ENCODE measurements around the gene PDE8B.

Gene PDE8B

DNA sequence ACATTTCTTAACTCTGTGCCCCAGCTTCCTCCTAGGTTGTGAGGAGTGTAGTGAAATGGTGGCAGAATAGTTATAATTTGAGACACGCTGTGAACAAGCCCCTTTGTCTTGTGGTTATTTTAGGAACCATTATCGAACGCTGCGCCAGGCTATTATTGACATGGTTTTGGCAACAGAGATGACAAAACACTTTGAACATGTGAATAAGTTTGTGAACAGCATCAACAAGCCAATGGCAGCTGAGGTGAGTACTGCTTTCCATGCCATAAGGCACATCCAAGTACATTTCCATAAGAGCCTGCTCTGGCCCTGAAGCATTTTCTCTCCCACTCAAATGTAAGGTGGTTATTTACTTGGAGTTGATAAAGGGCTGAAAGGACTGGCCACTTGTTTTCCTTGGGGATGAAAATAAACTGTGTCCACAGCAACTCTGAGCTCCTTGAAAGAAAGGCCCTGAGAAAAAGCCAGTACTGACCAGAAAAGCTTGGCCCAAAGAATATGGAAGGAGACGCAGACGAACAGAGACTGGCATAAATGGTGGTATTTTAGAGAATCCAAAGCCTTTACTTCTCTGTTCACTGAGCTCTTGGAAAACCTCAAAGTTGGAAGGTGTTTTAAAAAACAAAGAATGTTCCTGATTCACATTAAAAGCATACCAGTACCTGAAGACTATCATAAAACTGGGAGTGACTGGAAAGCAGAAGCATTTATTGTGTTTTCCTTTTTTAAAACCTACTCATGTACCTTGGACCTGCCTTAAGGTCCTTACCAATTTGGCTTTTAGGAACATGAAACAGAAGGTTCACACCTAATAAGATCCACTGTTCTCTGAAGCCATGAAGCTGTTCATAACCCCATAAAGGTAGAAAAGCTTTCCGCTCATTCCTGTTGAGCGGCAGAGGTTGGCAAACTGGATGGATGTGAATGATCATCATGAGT is 209.4 kb downstream of the PDE8B start:
- TF ChIP-seq, protein P1, sequence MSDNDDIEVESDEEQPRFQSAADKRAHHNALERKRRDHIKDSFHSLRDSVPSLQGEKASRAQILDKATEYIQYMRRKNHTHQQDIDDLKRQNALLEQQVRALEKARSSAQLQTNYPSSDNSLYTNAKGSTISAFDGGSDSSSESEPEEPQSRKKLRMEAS (IDR thresholded peaks at IDR 0.05) = no peak
- no peak for TF ChIP-seq TEAD4 (IDR thresholded peaks at IDR 0.05)
- no peak for TF ChIP-seq CEBPB (IDR thresholded peaks at IDR 0.05)
- TF ChIP-seq RAD21 (IDR thresholded peaks at IDR 0.05; ENCODE audit: low read depth) = no peak
- TF ChIP-seq NFIC (IDR thresholded peaks at IDR 0.05) = no peak
- no peak for TF ChIP-seq EGR1 (IDR thresholded peaks at IDR 0.05)
- no peak for TF ChIP-seq FOXM1 (IDR thresholded peaks at IDR 0.05; ENCODE audit: borderline replicate concordance, low read depth)
- no peak for TF ChIP-seq YY1 (IDR thresholded peaks at IDR 0.05; ENCODE audit: low read depth)
- no peak for TF ChIP-seq ZBTB7A (IDR thresholded peaks at IDR 0.05; ENCODE audit: low read depth)
- TF ChIP-seq CREB1 (IDR thresholded peaks at IDR 0.05; ENCODE audit: low read depth) = no peak

DNA sequence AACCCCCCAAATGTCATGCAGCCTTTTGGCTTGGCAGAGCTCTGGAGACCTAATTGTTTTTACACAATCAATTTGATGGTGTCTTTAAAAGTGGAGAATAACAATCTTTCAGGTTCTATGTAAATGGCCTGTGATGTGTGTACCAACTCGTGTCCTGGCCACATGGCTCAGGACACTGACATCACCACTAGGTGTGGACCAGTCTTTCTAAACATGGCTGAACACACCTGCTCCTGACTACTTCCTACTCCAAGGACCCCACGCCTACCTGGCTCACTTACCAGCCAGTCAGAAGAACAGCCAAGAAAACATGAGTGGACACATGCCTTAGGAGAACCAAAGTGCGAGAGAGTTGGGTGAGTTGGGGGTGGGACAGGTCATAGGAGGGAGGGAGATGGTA is 210.5 kb downstream of the PDE8B start:
- TF ChIP-seq RAD21 (IDR thresholded peaks at IDR 0.05; ENCODE audit: low read depth) (no peak), FOXM1 (IDR thresholded peaks at IDR 0.05; ENCODE audit: borderline replicate concordance, low read depth) (no peak), CREB1 (IDR thresholded peaks at IDR 0.05; ENCODE audit: low read depth) (no peak), EGR1 (IDR thresholded peaks at IDR 0.05) (no peak), YY1 (IDR thresholded peaks at IDR 0.05; ENCODE audit: low read depth) (no peak), EP300 (IDR thresholded peaks at IDR 0.05; ENCODE audit: borderline replicate concordance) (no peak), TCF12 (IDR thresholded peaks at IDR 0.05; ENCODE audit: low read depth) (no peak), CEBPB (IDR thresholded peaks at IDR 0.05) (no peak), ZBTB7A (IDR thresholded peaks at IDR 0.05; ENCODE audit: low read depth) (no peak), TEAD4 (IDR thresholded peaks at IDR 0.05) (no peak), NFIC (IDR thresholded peaks at IDR 0.05) (no peak), TAF1 (IDR thresholded peaks at IDR 0.05; ENCODE audit: low read depth) (no peak)
- TF ChIP-seq, protein P2, sequence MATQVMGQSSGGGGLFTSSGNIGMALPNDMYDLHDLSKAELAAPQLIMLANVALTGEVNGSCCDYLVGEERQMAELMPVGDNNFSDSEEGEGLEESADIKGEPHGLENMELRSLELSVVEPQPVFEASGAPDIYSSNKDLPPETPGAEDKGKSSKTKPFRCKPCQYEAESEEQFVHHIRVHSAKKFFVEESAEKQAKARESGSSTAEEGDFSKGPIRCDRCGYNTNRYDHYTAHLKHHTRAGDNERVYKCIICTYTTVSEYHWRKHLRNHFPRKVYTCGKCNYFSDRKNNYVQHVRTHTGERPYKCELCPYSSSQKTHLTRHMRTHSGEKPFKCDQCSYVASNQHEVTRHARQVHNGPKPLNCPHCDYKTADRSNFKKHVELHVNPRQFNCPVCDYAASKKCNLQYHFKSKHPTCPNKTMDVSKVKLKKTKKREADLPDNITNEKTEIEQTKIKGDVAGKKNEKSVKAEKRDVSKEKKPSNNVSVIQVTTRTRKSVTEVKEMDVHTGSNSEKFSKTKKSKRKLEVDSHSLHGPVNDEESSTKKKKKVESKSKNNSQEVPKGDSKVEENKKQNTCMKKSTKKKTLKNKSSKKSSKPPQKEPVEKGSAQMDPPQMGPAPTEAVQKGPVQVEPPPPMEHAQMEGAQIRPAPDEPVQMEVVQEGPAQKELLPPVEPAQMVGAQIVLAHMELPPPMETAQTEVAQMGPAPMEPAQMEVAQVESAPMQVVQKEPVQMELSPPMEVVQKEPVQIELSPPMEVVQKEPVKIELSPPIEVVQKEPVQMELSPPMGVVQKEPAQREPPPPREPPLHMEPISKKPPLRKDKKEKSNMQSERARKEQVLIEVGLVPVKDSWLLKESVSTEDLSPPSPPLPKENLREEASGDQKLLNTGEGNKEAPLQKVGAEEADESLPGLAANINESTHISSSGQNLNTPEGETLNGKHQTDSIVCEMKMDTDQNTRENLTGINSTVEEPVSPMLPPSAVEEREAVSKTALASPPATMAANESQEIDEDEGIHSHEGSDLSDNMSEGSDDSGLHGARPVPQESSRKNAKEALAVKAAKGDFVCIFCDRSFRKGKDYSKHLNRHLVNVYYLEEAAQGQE (IDR thresholded peaks at IDR 0.05; ENCODE audit: low read depth) = no peak
- TF ChIP-seq, protein P3, sequence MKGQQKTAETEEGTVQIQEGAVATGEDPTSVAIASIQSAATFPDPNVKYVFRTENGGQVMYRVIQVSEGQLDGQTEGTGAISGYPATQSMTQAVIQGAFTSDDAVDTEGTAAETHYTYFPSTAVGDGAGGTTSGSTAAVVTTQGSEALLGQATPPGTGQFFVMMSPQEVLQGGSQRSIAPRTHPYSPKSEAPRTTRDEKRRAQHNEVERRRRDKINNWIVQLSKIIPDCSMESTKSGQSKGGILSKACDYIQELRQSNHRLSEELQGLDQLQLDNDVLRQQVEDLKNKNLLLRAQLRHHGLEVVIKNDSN (IDR thresholded peaks at IDR 0.05) = no peak
- TF ChIP-seq, protein P1 (IDR thresholded peaks at IDR 0.05) = no peak

DNA sequence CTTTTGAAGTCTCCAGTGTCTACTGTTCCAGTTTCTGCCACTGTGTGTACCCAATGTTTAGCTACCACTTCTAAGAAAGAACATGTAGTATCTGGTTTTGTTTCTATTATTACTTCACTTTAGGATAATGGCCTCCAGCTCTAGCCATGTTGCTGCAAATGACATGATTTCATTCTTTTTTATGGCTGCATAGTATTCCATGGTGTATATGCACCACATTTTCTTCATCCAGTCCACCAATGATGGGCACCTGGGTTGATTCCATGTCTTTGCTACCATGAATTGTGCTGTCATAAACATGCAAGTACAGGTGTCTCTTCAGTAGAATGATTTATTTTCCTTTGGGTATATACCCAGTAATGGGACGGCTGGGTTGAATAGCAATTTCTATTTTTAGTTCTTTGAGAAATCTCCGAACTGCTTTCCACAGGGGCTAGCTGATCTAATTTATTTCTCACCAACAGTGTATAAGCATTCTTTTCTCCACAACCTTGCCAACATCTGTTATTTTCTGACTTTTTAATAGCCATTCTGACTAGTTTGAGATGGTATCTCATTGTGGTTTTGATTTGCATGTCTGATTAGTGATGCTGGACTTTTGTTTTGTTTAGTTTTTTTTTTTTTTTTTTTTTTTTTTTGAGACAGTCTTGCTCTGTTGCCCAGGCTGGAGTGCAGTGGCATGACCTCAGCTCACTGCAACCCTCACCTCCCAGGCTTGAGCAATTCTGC is 212.7 kb downstream of the PDE8B start:
- TF ChIP-seq EGR1 (IDR thresholded peaks at IDR 0.05) = no peak
- no peak for TF ChIP-seq NFIC (IDR thresholded peaks at IDR 0.05)
- no peak for TF ChIP-seq ZBTB7A (IDR thresholded peaks at IDR 0.05; ENCODE audit: low read depth)
- TF ChIP-seq CREB1 (IDR thresholded peaks at IDR 0.05; ENCODE audit: low read depth) = no peak
- TF ChIP-seq, protein P3 (IDR thresholded peaks at IDR 0.05) = no peak
- TF ChIP-seq RAD21 (IDR thresholded peaks at IDR 0.05; ENCODE audit: low read depth) = no peak
- no peak for TF ChIP-seq TEAD4 (IDR thresholded peaks at IDR 0.05)
- TF ChIP-seq, protein P2 (IDR thresholded peaks at IDR 0.05; ENCODE audit: low read depth) = no peak

DNA sequence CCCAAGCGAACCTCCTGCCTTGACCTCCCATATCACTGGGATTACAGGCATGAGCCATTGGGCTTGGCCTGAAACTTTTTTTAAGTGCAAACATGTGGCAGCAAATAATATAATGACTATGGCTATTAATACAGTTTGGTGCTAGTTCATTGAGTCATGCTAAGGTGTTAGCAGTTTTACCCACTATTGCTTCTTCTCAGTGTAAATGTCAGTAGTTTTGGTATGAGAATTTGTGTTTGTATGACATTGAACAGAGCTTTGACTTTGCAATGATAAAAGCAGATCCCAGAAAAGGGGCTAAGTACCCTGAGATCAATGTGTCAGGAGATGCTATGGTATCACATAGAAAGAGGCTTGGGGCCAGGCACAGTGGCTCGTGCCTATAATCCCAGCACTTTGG is 214.4 kb downstream of the PDE8B start:
- TF ChIP-seq, protein P2 (IDR thresholded peaks at IDR 0.05; ENCODE audit: low read depth) = no peak
- TF ChIP-seq, protein P1 (IDR thresholded peaks at IDR 0.05) = no peak
- no peak for TF ChIP-seq EGR1 (IDR thresholded peaks at IDR 0.05)
- TF ChIP-seq EP300 (IDR thresholded peaks at IDR 0.05; ENCODE audit: borderline replicate concordance) = no peak
- no peak for TF ChIP-seq RAD21 (IDR thresholded peaks at IDR 0.05; ENCODE audit: low read depth)
- no peak for TF ChIP-seq TCF12 (IDR thresholded peaks at IDR 0.05; ENCODE audit: low read depth)
- no peak for TF ChIP-seq ZBTB7A (IDR thresholded peaks at IDR 0.05; ENCODE audit: low read depth)
- no peak for TF ChIP-seq TAF1 (IDR thresholded peaks at IDR 0.05; ENCODE audit: low read depth)
- TF ChIP-seq, protein P3 (IDR thresholded peaks at IDR 0.05) = no peak
- TF ChIP-seq CREB1 (IDR thresholded peaks at IDR 0.05; ENCODE audit: low read depth) = no peak
- TF ChIP-seq NFIC (IDR thresholded peaks at IDR 0.05) = no peak
- TF ChIP-seq CEBPB (IDR thresholded peaks at IDR 0.05) = no peak
- no peak for TF ChIP-seq FOXM1 (IDR thresholded peaks at IDR 0.05; ENCODE audit: borderline replicate concordance, low read depth)
- no peak for TF ChIP-seq TEAD4 (IDR thresholded peaks at IDR 0.05)
- no peak for TF ChIP-seq YY1 (IDR thresholded peaks at IDR 0.05; ENCODE audit: low read depth)

Measured in Ishikawa (cell line).